ENCODE results near the gene CTNND1. TPM values are rescaled to one million over a fixed set of nuclear protein-coding genes. Genes with fewer than 3 reads are reported as not detected.

The CTNND1 gene
- total RNA-seq, 6 donors from 2014 or later: 136 to 232 (median 214) TPM

DNA sequence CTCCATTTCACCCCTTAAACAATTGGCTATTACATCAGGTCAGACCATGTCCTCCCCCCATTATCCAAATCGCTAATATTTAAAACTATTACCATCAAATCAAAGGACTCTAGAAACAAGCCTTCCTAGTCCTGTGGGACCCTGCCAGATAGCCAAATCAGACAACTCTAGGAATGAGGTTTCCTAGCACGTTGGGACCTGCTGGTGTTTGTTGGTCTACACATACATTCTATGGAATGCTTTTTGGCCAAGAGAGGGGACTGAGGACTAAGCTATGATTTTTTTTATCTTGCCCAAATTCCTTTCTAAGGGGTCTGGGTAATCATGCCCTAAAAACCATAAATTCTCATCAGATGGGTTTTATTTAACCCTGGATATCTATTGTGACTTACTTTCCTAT, 34.4 kb upstream of the CTNND1 start:
- Histone ChIP-seq H3K27ac (no peak overlapping the region), H3K27me3 (no peaks in the 10 kb centered on the region), H3K4me3 (no peak overlapping the region), H3K36me3 (peaks cover 0 to 6% (median 2%) of the 10 kb centered on the region in 4 donors), H3K4me1 (peaks cover 0 to 1% (median 0%) of the 10 kb centered on the region in 4 donors), H3K9me3 (no peaks in the 10 kb centered on the region)
- DNase-seq (no peak), ATAC-seq (ENCODE audit: low FRiP score in 2 of 2) (no peak)
- TF ChIP-seq POLR2AphosphoS5 (IDR thresholded peaks at IDR 0.05): no peak
- TF ChIP-seq CTCF (IDR thresholded peaks at IDR 0.05): no peak
- TF ChIP-seq EP300 (IDR thresholded peaks at IDR 0.05): no peak
- TF ChIP-seq POLR2A (IDR thresholded peaks at IDR 0.05): no peak
- WGBS, 2 donors: 75 to 93% methylated on average over 2 of the region's 2 CpGs

DNA sequence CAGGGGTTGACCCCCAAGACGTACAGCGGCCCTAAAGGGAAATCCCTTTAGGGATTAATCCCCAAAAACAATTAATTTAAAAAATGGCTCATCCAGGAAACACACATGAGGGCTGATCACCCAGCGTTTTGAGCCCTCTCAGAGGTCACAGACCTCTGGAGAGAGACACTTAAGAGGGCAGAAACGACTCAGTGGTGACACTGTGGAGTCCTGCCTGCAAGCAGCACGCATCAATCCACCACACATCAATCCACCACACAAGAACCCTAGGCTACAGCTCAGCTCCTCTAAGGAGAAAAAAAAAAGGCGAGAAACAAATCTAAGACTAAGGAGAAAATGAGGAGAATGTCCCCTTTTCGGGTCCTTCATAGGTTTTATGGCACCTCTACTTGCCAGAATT, 32.8 kb upstream of the CTNND1 start:
- H3K4me1 ChIP-seq: peaks cover 0 to 3% (median 0%) of the 10 kb centered on the region in 4 donors
- H3K4me3 ChIP-seq: no peak overlapping the region
- ATAC-seq (ENCODE audit: low FRiP score in 2 of 2) (no peak), DNase-seq (no peak)
- 81% methylated on average over 7 of the region's 7 CpGs for WGBS, 2 donors
- no peak overlapping the region for H3K27ac ChIP-seq
- no peaks in the 10 kb centered on the region for H3K9me3 ChIP-seq
- TF ChIP-seq CTCF (IDR thresholded peaks at IDR 0.05) (no peak), EP300 (IDR thresholded peaks at IDR 0.05) (no peak), POLR2AphosphoS5 (IDR thresholded peaks at IDR 0.05) (no peak), POLR2A (IDR thresholded peaks at IDR 0.05) (no peak)
- no peaks in the 10 kb centered on the region for H3K27me3 ChIP-seq
- H3K36me3 ChIP-seq: no peaks in the 10 kb centered on the region

DNA sequence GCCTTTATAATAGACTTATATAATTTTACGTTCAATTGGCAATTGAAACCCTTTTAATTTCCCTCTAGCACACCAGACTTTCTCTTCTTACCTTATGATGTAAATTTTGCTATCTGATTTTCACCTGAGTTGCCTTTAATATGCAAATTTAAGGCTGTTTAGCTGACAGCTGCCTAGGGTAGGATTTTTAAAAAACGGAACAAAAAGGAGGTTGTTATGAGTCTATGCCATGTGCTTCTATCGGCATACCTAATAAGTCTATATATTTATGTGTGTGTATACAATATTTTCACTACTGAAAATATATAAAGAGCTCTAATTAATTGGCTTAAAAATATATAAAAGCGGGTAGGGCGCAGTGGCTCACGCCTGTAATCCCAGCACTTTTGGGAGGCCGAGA, 32.1 kb upstream of the CTNND1 start:
- no peak for ATAC-seq (ENCODE audit: low FRiP score in 2 of 2)
- TF ChIP-seq CTCF (IDR thresholded peaks at IDR 0.05): no peak
- no peak for TF ChIP-seq POLR2A (IDR thresholded peaks at IDR 0.05)
- no peak for TF ChIP-seq POLR2AphosphoS5 (IDR thresholded peaks at IDR 0.05)
- no peak for TF ChIP-seq EP300 (IDR thresholded peaks at IDR 0.05)
- peaks cover 0 to 3% (median 0%) of the 10 kb centered on the region in 4 donors for H3K4me1 ChIP-seq
- H3K36me3 ChIP-seq: no peaks in the 10 kb centered on the region
- 93 to 95% methylated on average over 7 of the region's 7 CpGs for WGBS, 2 donors
- H3K27me3 ChIP-seq: no peaks in the 10 kb centered on the region
- H3K27ac ChIP-seq: no peak overlapping the region
- H3K4me3 ChIP-seq: no peak overlapping the region
- DNase-seq: no peak
- no peaks in the 10 kb centered on the region for H3K9me3 ChIP-seq

DNA sequence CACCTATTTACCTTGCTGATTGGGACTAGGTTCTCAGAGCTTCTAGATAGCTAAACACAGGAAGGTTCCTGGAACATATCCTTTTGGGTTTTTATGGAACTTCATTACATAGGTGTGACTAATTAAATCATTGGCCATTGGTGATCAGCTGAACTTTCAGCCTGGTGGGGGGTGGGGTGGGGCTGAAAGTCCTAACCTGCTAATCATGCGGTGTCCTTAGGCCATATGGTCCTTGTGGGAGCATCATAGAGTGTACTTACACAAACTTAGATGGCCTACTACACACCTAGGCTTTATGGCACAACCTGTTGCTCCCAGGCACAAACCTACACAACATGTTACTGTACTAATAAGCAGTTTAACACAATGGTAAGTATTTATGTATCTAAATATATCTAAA, 28.9 kb upstream of the CTNND1 start:
- no peak for TF ChIP-seq POLR2A (IDR thresholded peaks at IDR 0.05)
- TF ChIP-seq POLR2AphosphoS5 (IDR thresholded peaks at IDR 0.05): no peak
- TF ChIP-seq CTCF (IDR thresholded peaks at IDR 0.05): no peak
- Histone ChIP-seq H3K27me3 (no peaks in the 10 kb centered on the region), H3K9me3 (no peaks in the 10 kb centered on the region), H3K4me1 (peaks cover 0 to 3% (median 0%) of the 10 kb centered on the region in 4 donors), H3K36me3 (peaks cover 0 to 4% (median 1%) of the 10 kb centered on the region in 4 donors), H3K27ac (no peak overlapping the region), H3K4me3 (no peak overlapping the region)
- DNase-seq: no peak
- 86 to 91% methylated on average over 1 of the region's 1 CpG for WGBS, 2 donors
- no peak for ATAC-seq (ENCODE audit: low FRiP score in 2 of 2)

- DNase-seq: no peak
- peaks cover 0 to 23% (median 12%) of the 10 kb centered on the region in 4 donors for H3K36me3 ChIP-seq
- no peak overlapping the region for H3K27ac ChIP-seq
- peaks cover 0 to 7% (median 1%) of the 10 kb centered on the region in 4 donors for H3K4me1 ChIP-seq
- ATAC-seq (ENCODE audit: low FRiP score in 2 of 2): no peak
- 76 to 87% methylated on average over 3 of the region's 3 CpGs for WGBS, 2 donors
- no peaks in the 10 kb centered on the region for H3K27me3 ChIP-seq
- no peaks in the 10 kb centered on the region for H3K9me3 ChIP-seq
- H3K4me3 ChIP-seq: no peak overlapping the region
- TF ChIP-seq EP300 (IDR thresholded peaks at IDR 0.05): no peak
- no peak for TF ChIP-seq CTCF (IDR thresholded peaks at IDR 0.05)
- TF ChIP-seq POLR2A (IDR thresholded peaks at IDR 0.05): no peak
- TF ChIP-seq POLR2AphosphoS5 (IDR thresholded peaks at IDR 0.05): no peak
These were observed 25.8 kb upstream of the CTNND1 start for GRCh38 chr11:57735619-57736298.
